Measurements from ENCODE around the gene SLC28A3.

SLC28A3 gene

DNA sequence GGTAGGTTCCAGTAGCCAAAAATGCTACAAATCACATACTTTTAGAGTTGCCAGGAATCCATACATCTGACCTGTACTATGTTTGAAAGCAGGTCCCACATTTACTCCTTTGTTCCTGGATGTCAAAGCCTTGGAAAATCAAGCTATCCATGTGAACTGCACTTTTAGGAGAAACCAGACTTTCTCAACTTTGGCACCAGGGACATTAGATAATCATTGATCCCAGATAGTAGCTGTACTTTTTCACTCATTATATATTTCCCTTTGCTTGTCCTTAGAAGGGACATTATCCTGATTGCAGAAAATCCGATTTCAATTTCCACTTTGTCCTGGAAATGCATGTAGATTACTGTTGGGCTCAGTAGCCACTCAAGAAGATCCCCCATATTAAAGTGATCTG is 44.1 kb upstream of the SLC28A3 start:
- TF ChIP-seq, protein P1, sequence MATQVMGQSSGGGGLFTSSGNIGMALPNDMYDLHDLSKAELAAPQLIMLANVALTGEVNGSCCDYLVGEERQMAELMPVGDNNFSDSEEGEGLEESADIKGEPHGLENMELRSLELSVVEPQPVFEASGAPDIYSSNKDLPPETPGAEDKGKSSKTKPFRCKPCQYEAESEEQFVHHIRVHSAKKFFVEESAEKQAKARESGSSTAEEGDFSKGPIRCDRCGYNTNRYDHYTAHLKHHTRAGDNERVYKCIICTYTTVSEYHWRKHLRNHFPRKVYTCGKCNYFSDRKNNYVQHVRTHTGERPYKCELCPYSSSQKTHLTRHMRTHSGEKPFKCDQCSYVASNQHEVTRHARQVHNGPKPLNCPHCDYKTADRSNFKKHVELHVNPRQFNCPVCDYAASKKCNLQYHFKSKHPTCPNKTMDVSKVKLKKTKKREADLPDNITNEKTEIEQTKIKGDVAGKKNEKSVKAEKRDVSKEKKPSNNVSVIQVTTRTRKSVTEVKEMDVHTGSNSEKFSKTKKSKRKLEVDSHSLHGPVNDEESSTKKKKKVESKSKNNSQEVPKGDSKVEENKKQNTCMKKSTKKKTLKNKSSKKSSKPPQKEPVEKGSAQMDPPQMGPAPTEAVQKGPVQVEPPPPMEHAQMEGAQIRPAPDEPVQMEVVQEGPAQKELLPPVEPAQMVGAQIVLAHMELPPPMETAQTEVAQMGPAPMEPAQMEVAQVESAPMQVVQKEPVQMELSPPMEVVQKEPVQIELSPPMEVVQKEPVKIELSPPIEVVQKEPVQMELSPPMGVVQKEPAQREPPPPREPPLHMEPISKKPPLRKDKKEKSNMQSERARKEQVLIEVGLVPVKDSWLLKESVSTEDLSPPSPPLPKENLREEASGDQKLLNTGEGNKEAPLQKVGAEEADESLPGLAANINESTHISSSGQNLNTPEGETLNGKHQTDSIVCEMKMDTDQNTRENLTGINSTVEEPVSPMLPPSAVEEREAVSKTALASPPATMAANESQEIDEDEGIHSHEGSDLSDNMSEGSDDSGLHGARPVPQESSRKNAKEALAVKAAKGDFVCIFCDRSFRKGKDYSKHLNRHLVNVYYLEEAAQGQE (IDR thresholded peaks at IDR 0.05; ENCODE audit: insufficient read depth in 1 of 2, low read depth in 2 of 2, low read length in 2 of 2), result no peak
- TF ChIP-seq FOXP2 (optimal IDR thresholded peaks at IDR 0.05; ENCODE audit: borderline replicate concordance, extremely low read depth, extremely low read length, insufficient read depth) (no peak), POLR2AphosphoS5 (IDR thresholded peaks at IDR 0.05; ENCODE audit: low read depth, low read length) (no peak), TAF1 (IDR thresholded peaks at IDR 0.05; ENCODE audit: borderline replicate concordance, insufficient read depth, low read length) (no peak), SIN3A (IDR thresholded peaks at IDR 0.05; ENCODE audit: borderline replicate concordance, insufficient read depth, low read length) (no peak)

DNA sequence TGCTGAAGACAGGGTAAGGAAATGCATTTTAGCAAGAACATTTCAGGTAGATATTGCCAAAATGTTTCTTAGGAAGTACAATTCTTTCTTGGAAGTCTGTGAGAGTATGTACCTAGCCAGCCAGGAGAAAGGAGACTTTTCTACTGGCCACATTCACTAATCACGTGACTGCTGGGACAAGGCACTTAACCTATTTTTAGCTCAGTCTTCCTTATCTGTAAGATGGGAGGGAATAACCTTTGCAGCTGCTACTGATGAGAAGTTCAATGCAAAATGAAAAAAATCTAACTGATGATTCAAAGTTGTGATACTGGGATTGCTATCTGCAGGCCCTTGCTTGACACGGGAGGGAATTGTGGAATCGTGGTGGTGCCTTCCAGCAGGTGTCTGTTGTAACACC is 42.6 kb upstream of the SLC28A3 start:
- TF ChIP-seq TAF1 (IDR thresholded peaks at IDR 0.05; ENCODE audit: borderline replicate concordance, insufficient read depth, low read length) (no peak), POLR2AphosphoS5 (IDR thresholded peaks at IDR 0.05; ENCODE audit: low read depth, low read length) (no peak), SIN3A (IDR thresholded peaks at IDR 0.05; ENCODE audit: borderline replicate concordance, insufficient read depth, low read length) (no peak), FOXP2 (optimal IDR thresholded peaks at IDR 0.05; ENCODE audit: borderline replicate concordance, extremely low read depth, extremely low read length, insufficient read depth) (no peak)
- TF ChIP-seq, protein P1 (IDR thresholded peaks at IDR 0.05; ENCODE audit: insufficient read depth in 1 of 2, low read depth in 2 of 2, low read length in 2 of 2), result no peak

DNA sequence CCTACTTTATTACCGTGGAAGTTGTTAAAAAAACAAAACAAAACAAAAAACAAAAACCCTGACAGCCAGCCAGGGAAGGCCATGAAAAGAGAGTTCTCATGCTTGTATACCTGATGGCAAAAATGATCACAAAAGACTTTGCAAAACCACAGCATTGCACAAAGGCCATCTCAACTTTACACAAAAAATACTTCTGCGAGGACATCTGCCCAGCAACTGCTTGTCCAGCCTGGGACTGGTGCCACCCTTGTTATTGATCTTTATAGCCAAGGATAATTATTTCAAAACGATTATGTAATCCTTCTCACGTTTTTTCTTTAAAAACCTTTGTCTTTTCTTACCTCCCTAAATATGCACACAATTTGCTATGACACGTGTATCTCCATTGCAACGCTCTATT is 42.2 kb upstream of the SLC28A3 start:
- TF ChIP-seq TAF1 (IDR thresholded peaks at IDR 0.05; ENCODE audit: borderline replicate concordance, insufficient read depth, low read length), result no peak

DNA sequence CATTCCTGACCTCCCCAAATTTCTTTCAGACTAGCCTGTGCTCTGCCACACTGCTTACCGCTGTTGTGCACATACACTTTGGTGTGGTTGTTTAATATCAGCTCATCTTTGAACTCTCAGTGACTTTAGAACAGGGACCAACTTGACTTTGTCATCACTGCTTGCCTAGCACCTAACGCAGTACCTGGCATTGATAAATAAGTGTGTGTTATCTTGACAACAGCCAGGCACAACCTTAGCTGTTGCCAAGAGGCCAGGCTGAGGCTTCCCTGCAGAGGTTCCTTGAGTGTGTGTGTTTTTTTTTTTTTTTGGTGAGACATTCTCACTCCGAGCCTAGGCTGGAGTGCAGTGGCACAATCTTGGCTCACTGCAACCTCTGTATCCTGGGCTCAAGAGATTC is 41.0 kb upstream of the SLC28A3 start:
- TF ChIP-seq, protein P1 (IDR thresholded peaks at IDR 0.05; ENCODE audit: insufficient read depth in 1 of 2, low read depth in 2 of 2, low read length in 2 of 2), result no peak
- TF ChIP-seq POLR2AphosphoS5 (IDR thresholded peaks at IDR 0.05; ENCODE audit: low read depth, low read length) (no peak), TAF1 (IDR thresholded peaks at IDR 0.05; ENCODE audit: borderline replicate concordance, insufficient read depth, low read length) (no peak), SIN3A (IDR thresholded peaks at IDR 0.05; ENCODE audit: borderline replicate concordance, insufficient read depth, low read length) (no peak), FOXP2 (optimal IDR thresholded peaks at IDR 0.05; ENCODE audit: borderline replicate concordance, extremely low read depth, extremely low read length, insufficient read depth) (no peak)

DNA sequence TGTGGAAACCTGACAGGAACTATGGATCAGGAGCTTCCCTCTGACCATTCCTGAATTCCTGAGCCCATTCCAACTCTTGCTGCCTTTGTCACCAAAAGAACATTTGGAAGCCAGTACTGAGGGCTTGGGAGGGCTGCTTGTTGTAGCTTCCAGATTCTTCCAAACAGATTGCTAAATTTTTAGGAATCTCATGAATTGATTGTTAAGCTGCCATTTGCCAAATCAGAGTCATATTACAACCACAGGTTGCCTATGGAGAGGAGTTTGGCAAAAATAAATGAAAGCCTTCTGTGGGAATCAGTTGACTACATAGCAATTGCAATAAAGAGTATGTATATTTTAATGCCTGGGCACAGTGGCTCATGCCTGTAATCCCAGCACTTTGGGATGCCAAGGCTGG is 39.2 kb upstream of the SLC28A3 start:
- no peak for TF ChIP-seq TAF1 (IDR thresholded peaks at IDR 0.05; ENCODE audit: borderline replicate concordance, insufficient read depth, low read length)
- no peak for TF ChIP-seq FOXP2 (optimal IDR thresholded peaks at IDR 0.05; ENCODE audit: borderline replicate concordance, extremely low read depth, extremely low read length, insufficient read depth)
- TF ChIP-seq, protein P1 (IDR thresholded peaks at IDR 0.05; ENCODE audit: insufficient read depth in 1 of 2, low read depth in 2 of 2, low read length in 2 of 2), result no peak
- TF ChIP-seq POLR2AphosphoS5 (IDR thresholded peaks at IDR 0.05; ENCODE audit: low read depth, low read length), result no peak
- no peak for TF ChIP-seq SIN3A (IDR thresholded peaks at IDR 0.05; ENCODE audit: borderline replicate concordance, insufficient read depth, low read length)

Measured in PFSK-1 (cell line).